T-helper 2 cell treated with Interferon-gamma antibody and Interleukin-4, amounts not matched to agents 100 ng/mL and 5 ng/mL, for 36 hours (primary cell): ENCODE results near the gene IMPDH1. TPM values are rescaled to one million over a fixed set of nuclear protein-coding genes. Genes with fewer than 3 reads are reported as not detected.

Source experiments
- total RNA-seq: library from RNA; stranded (reverse); gene quantifications from 2 replicates; pipeline ENCODE4 v1.2.3, GENCODE V29; 2022

The IMPDH1 gene
- total RNA-seq, 1 donor from 2014 or later = 92.4 TPM

Other genes with a start within 250 kb of the IMPDH1 start
- not detected in 2 replicates for gene LEP, start 168.7 kb downstream of the IMPDH1 start, total RNA-seq
- 45.7 and 45.9 TPM in 2 replicates for gene RBM28, start 66.1 kb downstream of the IMPDH1 start, total RNA-seq
- 0.07 and 0.18 TPM in 2 replicates for gene PRRT4, start 48.3 kb downstream of the IMPDH1 start, total RNA-seq
- gene HILPDA, start 45.9 kb upstream of the IMPDH1 start, total RNA-seq = 17.1 and 17.8 TPM in 2 replicates
- 36.9 and 39.9 TPM in 2 replicates for gene METTL2B, start 66.8 kb upstream of the IMPDH1 start, total RNA-seq